ENCODE measurements around the gene LSM3. TPM values are rescaled to one million over a fixed set of nuclear protein-coding genes. Genes with fewer than 3 reads are reported as not detected.

The LSM3 gene
- total RNA-seq, 2 donors from 2014 or later: 12.4 to 16.4 TPM

DNA sequence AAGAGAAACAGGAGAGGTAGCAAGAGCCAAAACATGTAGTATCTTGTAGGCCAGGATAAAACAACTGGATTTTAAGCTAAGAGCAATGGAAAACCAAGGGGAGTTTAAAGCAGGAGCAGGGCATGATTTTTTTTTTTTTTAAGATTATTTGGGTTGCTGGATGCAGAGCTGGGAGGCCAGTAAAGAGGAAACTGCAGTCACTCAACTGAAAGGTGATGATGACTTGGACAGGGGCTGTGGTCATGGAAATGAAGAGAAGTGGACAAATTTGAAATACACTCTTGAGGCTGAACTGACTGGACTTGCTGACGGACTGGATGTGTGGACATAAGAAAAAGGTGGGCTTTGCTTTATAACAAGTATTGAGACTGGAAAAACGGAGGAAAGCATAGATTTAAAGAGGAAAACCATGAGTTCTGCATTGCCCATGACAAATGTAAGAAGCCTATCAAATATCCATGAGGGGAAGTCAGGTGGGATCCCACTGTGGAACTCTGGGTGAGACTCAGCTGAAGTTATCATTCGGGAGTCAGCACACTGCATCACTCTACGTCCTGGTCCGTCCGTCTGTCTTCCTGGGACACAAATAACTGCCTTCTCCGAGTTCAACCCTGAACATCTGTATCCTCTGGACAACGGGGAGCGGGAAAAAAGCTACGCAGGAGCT is 904 bp upstream of the LSM3 start:
- Histone ChIP-seq H3K27ac (peak overlapping the region; percentile 93), H3K27me3 (no peaks in the 10 kb centered on the region), H3K36me3 (peaks cover 7% of the 10 kb centered on the region), H3K4me3 (peak overlapping the region; percentile 86), H3K9me3 (no peaks in the 10 kb centered on the region), H3K4me1 (peaks cover 20% of the 10 kb centered on the region), H3K9ac (ENCODE audit: low read depth in 2 of 2, low read length in 2 of 2) (peak overlapping the region; percentile 76 to 92)
- TF ChIP-seq, protein P1, sequence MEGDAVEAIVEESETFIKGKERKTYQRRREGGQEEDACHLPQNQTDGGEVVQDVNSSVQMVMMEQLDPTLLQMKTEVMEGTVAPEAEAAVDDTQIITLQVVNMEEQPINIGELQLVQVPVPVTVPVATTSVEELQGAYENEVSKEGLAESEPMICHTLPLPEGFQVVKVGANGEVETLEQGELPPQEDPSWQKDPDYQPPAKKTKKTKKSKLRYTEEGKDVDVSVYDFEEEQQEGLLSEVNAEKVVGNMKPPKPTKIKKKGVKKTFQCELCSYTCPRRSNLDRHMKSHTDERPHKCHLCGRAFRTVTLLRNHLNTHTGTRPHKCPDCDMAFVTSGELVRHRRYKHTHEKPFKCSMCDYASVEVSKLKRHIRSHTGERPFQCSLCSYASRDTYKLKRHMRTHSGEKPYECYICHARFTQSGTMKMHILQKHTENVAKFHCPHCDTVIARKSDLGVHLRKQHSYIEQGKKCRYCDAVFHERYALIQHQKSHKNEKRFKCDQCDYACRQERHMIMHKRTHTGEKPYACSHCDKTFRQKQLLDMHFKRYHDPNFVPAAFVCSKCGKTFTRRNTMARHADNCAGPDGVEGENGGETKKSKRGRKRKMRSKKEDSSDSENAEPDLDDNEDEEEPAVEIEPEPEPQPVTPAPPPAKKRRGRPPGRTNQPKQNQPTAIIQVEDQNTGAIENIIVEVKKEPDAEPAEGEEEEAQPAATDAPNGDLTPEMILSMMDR (IDR thresholded peaks at IDR 0.05): no peak
- intact Hi-C loops (cut with DNase I): loop anchor here (5.0 kb wide), 1 partner anchor 55 kb away; the partner anchor contains the start of gene CHCHD4
- DNase-seq: no peak

DNA sequence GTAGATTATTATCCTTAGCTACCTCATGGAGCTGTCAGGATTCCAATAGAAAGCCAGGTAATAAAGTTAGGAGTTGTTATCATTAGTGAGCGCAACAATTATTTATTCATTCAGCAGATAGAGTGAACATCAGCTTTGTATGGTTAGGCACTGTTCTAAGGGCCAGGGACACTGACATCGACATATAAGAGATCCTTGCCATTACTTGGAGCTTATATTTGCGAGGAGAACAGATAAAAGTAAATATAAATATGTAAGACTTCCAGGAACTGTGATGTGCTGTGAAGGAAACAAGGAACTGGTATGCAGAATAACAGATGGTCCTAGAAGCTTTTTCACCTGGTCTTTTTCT is 473 bp downstream of the LSM3 start:
- Histone ChIP-seq H3K4me3 (peak overlapping the region; percentile 86), H3K36me3 (peaks cover 8% of the 10 kb centered on the region), H3K9me3 (no peaks in the 10 kb centered on the region), H3K27me3 (no peaks in the 10 kb centered on the region), H3K4me1 (peaks cover 20% of the 10 kb centered on the region), H3K27ac (peak overlapping the region; percentile 45), H3K9ac (ENCODE audit: low read depth in 2 of 2, low read length in 2 of 2) (peak overlapping the region in 1 of 2 donors; percentile 92)
- intact Hi-C loops (cut with DNase I): loop anchor here (5.0 kb wide), 1 partner anchor 57 kb away; the partner anchor contains the start of gene CHCHD4
- TF ChIP-seq, protein P1 (IDR thresholded peaks at IDR 0.05): no peak
- DNase-seq: no peak

DNA sequence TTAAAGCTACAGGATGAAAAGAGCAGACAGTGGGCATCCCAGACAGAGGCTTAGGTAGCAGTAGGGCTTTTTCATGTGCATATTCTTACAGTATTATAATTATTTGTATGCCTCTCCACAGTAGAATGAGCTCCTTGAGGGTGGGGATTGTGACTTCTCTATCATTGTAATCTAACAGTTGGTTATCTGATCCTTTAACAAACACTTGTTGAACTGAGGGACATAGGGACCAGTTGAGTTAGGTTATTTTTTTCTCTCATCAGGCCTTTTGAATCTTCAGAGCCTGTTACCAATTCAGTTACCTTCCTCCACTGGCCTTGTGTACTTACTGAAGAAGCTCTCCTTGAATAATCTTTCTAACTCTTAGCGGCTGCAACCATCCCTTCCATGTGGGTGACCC is 1.2 kb downstream of the LSM3 start:
- peaks cover 20% of the 10 kb centered on the region for H3K4me1 ChIP-seq
- H3K9ac ChIP-seq (ENCODE audit: low read depth in 2 of 2, low read length in 2 of 2): no peak overlapping the region
- TF ChIP-seq, protein P1 (IDR thresholded peaks at IDR 0.05): no peak
- no peak overlapping the region for H3K27ac ChIP-seq
- no peaks in the 10 kb centered on the region for H3K9me3 ChIP-seq
- peaks cover 8% of the 10 kb centered on the region for H3K36me3 ChIP-seq
- H3K27me3 ChIP-seq: no peaks in the 10 kb centered on the region
- no peak overlapping the region for H3K4me3 ChIP-seq
- DNase-seq: no peak
- intact Hi-C loops (cut with DNase I): loop anchor here (5.0 kb wide), 1 partner anchor 57 kb away; the partner anchor contains the start of gene CHCHD4

DNA sequence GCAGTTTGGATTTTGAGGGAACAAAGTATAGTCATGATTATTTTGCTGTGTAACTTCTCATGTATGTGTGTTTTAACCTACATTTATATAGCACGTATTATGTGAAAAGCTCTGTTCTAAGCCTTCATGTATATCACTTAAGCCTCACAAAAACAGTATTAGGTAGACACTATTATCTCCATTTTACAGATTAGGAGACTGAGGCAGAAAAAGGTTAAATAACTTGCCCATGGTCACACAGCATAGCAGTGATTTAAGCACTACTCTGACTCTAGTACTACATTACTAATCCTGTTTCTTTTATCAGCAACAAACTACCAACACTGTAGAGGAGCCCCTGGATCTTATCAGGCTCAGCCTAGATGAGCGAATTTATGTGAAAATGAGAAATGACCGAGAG is 2.6 kb downstream of the LSM3 start:
- Histone ChIP-seq H3K9me3 (no peaks in the 10 kb centered on the region), H3K27ac (no peak overlapping the region), H3K27me3 (no peaks in the 10 kb centered on the region), H3K4me1 (peaks cover 19% of the 10 kb centered on the region), H3K36me3 (peaks cover 13% of the 10 kb centered on the region), H3K9ac (ENCODE audit: low read depth in 2 of 2, low read length in 2 of 2) (no peak overlapping the region), H3K4me3 (no peak overlapping the region)
- intact Hi-C loops (cut with DNase I): no loop called here
- TF ChIP-seq, protein P1 (IDR thresholded peaks at IDR 0.05): no peak
- DNase-seq: no peak

DNA sequence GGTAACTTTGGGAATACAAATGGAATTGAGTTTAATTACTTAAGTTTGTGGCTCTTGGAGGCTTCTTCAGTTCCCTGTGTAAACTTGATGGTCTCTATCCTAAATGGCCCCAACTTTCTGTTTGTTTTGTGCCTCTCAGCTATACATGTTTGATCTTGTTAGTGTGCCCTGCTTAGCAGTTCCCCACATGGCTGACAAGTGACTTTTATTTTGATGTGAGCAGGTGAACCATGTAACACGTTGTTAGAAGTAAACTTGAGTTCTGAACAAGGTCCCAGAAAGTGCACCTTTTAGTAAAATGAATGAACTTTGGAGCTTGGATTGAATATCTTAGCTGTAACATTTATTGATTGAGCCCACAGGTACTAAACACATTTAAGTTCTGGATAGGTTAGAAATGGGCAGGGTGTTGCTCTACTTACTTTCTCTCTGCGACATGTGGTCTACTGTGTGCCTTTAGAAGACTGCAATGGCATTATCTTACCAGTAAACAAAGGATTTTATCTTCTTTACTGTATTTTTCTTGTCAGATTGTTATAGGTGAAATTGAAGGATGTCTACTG is 4.5 kb downstream of the LSM3 start:
- H3K27ac ChIP-seq: no peak overlapping the region
- no peaks in the 10 kb centered on the region for H3K9me3 ChIP-seq
- peaks cover 13% of the 10 kb centered on the region for H3K36me3 ChIP-seq
- intact Hi-C loops (cut with DNase I): no loop called here
- H3K9ac ChIP-seq (ENCODE audit: low read depth in 2 of 2, low read length in 2 of 2): no peak overlapping the region
- H3K27me3 ChIP-seq: no peaks in the 10 kb centered on the region
- peaks cover 10% of the 10 kb centered on the region for H3K4me1 ChIP-seq
- DNase-seq: no peak
- TF ChIP-seq, protein P1 (IDR thresholded peaks at IDR 0.05): no peak
- no peak overlapping the region for H3K4me3 ChIP-seq

Data from colonic mucosa (tissue), 4 donors.